Activated CD4-positive, alpha-beta memory T cell treated with anti-CD3 and anti-CD28 coated beads, Interleukin-2, amount 10 ng/mL, durations not matched to agents 7 days and 5 days (primary cell): ENCODE results near the gene MRTO4. TPM values are rescaled to one million over a fixed set of nuclear protein-coding genes. Genes with fewer than 3 reads are reported as not detected.
"Not testable (repeated sequence)": the region's sequence is repeated elsewhere in the genome, so short reads cannot be mapped to it uniquely, and the experiment has no call there.

Experiments
- CTCF ChIA-PET: fragments of 350-600 bp; sonication (Branson Sonifier 250); formaldehyde crosslinking; loops from one replicate; lab custom pipeline; 2021; ENCODE audit warnings: antibody characterized with exemption, inconsistent platforms; lab: Charles Lee
- POLR2A ChIA-PET: fragments of 350-600 bp; sonication (Branson Sonifier 250); formaldehyde crosslinking; loops from one replicate; lab custom pipeline; 2021; ENCODE audit warnings: antibody characterized with exemption; lab: Charles Lee
- DNase-seq: peaks from one replicate; pipeline ENCODE4 v3.0.0-alpha.2; 2020
- H3K27ac Mint-ChIP-seq: one replicate; pipeline ENCODE4 v1.8.0; 2021; ENCODE audit warnings: mild to moderate bottlenecking, mixed read lengths
- H3K27me3 Mint-ChIP-seq: one replicate; pipeline ENCODE4 v1.8.0; 2021; ENCODE audit warnings: mixed read lengths
- H3K36me3 Mint-ChIP-seq: one replicate; pipeline ENCODE4 v1.8.0; 2021; ENCODE audit warnings: low read depth, mixed read lengths
- H3K4me1 Mint-ChIP-seq: one replicate; pipeline ENCODE4 v1.8.0; 2021; ENCODE audit warnings: mixed read lengths
- H3K4me3 Mint-ChIP-seq: one replicate; pipeline ENCODE4 v1.8.0; 2021; ENCODE audit warnings: mild to moderate bottlenecking, mixed read lengths
- H3K9me3 Mint-ChIP-seq: one replicate; pipeline ENCODE4 v1.8.0; 2021; ENCODE audit warnings: mixed read lengths
- total RNA-seq, 2 experiments: library from RNA; stranded (reverse); gene quantifications; one replicate each; pipeline ENCODE4 v1.2.3, GENCODE V29; 2021

The MRTO4 gene
- total RNA-seq, 2 experiments from 2014 or later = 21.1 to 23.0 TPM

GRCh38 chr1:19260211-19261138 lies 8.9 kb downstream of the MRTO4 start:
- CTCF ChIA-PET = no interaction called here
- Mint-ChIP-seq H3K4me3 (no peak overlapping the region), H3K27ac (no peak overlapping the region), H3K4me1 (peaks cover 15% of the 10 kb centered on the region), H3K27me3 (no peaks in the 10 kb centered on the region), H3K9me3 (no peaks in the 10 kb centered on the region), H3K36me3 (peaks cover 29% of the 10 kb centered on the region)
- POLR2A ChIA-PET = interaction anchor here (1.3 kb wide), 1 partner anchor 9 kb away, joined by 5 read pairs; the partner anchor contains the start of genes EMC1 and MRTO4
- DNase-seq = no peak

GRCh38 chr1:19262047-19262446 lies 10.4 kb downstream of the MRTO4 start:
- POLR2A ChIA-PET = no interaction called here
- Mint-ChIP-seq H3K4me1 (peaks cover 3% of the 10 kb centered on the region), H3K4me3 (no peak overlapping the region), H3K36me3 (peaks cover 23% of the 10 kb centered on the region), H3K27ac (no peak overlapping the region), H3K9me3 (no peaks in the 10 kb centered on the region), H3K27me3 (no peaks in the 10 kb centered on the region)
- CTCF ChIA-PET = no interaction called here
- no peak for DNase-seq

DNA sequence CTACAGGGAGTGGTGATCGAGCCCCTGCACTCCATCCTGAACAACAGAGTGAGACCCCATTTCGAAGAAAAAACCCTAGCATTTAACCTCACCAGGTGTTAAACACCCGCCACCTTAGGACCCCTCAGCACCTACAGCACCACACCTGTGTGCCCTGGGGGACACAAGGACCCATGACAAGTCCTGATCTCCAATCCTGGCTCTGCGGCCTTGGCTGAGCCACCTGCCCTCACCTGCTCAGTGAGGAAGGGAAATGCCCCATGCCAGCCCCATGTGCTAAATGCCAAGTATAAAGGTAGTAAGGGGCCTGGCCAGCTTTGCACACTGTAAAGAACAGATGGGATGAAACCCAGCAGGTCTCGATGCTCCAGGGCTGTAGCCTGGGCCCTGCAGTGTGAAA lies 11.1 kb downstream of the MRTO4 start:
- DNase-seq = no peak
- ChIA-PET CTCF (no interaction called here), POLR2A (interaction anchor here (1.0 to 1.4 kb wide), 2 partner anchors 11 to 379 kb away, joined by 3 to 6 read pairs; partner anchors contain the start of genes EMC1 and MRTO4)
- Mint-ChIP-seq H3K27ac (no peak overlapping the region), H3K27me3 (no peaks in the 10 kb centered on the region), H3K4me3 (no peak overlapping the region), H3K9me3 (no peaks in the 10 kb centered on the region), H3K36me3 (peaks cover 18% of the 10 kb centered on the region), H3K4me1 (no peaks in the 10 kb centered on the region)

DNA sequence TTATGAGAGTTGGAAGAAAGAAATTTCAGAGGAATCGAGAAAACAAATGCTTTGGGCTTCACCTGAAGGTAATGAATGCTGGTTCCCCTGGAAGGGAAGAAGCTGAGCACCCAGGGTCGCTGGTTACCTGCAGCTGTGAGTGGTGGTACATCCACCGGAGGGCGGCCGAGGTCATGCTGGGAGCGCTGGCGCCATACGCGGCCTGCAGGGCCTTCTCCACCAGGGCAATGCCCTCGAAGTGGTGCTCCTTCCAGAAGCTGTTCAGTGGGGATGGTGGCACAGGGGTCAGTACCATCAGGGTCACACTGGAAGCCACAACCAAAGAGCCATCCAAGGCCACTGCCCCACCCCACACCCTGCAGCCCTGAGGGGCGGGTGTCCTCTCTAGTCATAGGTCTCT lies 16.8 kb downstream of the MRTO4 start:
- H3K27me3 Mint-ChIP-seq = peaks cover 6% of the 10 kb centered on the region

DNA sequence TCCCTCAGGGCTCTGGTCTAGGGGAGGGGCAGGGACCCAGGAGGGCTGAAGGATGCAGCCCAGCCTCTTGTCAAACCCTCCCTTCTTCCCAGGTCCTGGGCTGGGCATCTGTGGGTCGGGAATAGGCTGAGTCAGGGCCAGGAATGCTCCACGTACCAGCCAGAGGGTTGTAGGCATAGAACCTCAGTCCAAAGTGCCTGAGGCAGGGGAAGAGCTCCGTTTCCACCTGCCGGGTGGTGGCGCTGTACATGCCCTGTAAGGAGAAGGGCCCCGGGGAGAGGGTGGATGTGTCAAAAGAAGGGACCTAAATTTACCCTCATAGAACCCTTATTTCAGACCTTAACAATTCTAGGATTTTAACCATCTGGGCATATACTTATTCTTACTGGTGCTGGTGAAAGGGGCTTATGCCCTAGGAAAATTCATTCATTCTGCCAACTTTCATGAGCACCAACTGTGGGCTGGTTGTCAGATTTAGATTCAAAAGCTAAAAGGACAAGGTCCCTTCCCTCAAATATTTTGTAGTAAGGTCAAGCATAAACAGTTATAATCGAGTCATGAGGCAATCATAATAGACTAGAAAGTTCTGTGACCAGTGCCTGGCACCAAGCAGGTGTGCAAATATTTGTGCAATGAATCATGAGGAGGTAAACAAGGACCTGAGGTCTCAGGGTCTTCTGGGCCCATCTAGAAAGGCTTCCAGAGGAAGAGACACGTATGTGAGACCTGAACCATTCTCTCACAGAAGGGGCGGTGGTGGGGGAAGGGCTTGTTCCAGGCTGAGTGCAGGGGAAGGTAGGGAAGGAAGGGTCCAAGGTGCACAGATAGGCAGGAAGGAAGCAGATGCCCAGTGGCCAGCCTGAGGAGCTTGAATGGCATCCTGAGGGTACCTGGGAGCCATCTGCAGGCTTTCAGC lies 18.1 kb downstream of the MRTO4 start:
- H3K9me3 Mint-ChIP-seq, CTCF ChIA-PET, H3K27ac Mint-ChIP-seq, H3K36me3 Mint-ChIP-seq, H3K4me3 Mint-ChIP-seq, POLR2A ChIA-PET, H3K4me1 Mint-ChIP-seq, DNase-seq: not testable (repeated sequence)
- peaks cover 11% of the 10 kb centered on the region for H3K27me3 Mint-ChIP-seq

More for the DNA sequence above, 16.8 kb downstream of the MRTO4 start:
- Mint-ChIP-seq H3K4me1 (no peaks in the 10 kb centered on the region), H3K9me3 (no peaks in the 10 kb centered on the region), H3K4me3 (no peak overlapping the region), H3K27ac (no peak overlapping the region), H3K36me3 (no peaks in the 10 kb centered on the region)
- DNase-seq = no peak
- ChIA-PET POLR2A (no interaction called here), CTCF (interaction anchor here (0.6 kb wide), 1 partner anchor 392 kb away, joined by 3 read pairs; no protein-coding TSS in a partner anchor)

GRCh38 chr1:19270343-19270730 lies 18.7 kb downstream of the MRTO4 start:
- H3K9me3 Mint-ChIP-seq, CTCF ChIA-PET, H3K27ac Mint-ChIP-seq, POLR2A ChIA-PET, H3K36me3 Mint-ChIP-seq, H3K4me3 Mint-ChIP-seq, H3K4me1 Mint-ChIP-seq, DNase-seq: not testable (repeated sequence)
- peaks cover 12% of the 10 kb centered on the region for H3K27me3 Mint-ChIP-seq

- ChIA-PET POLR2A (no interaction called here), CTCF (no interaction called here)
- H3K27ac Mint-ChIP-seq = no peak overlapping the region
- no peak overlapping the region for H3K4me3 Mint-ChIP-seq
- peaks cover 17% of the 10 kb centered on the region for H3K27me3 Mint-ChIP-seq
- H3K9me3 Mint-ChIP-seq = no peaks in the 10 kb centered on the region
- DNase-seq = no peak
- H3K4me1 Mint-ChIP-seq = peaks cover 1% of the 10 kb centered on the region
- H3K36me3 Mint-ChIP-seq = peaks cover 2% of the 10 kb centered on the region
Measured at GRCh38 chr1:19272064-19272463, 20.5 kb downstream of the MRTO4 start.

- POLR2A ChIA-PET = no interaction called here
Measured at GRCh38 chr1:19273106-19273843, 21.7 kb downstream of the MRTO4 start.

GRCh38 chr1:19273844-19274531 lies 22.4 kb downstream of the MRTO4 start:
- H3K36me3 Mint-ChIP-seq, DNase-seq, H3K4me3 Mint-ChIP-seq, H3K4me1 Mint-ChIP-seq, POLR2A ChIA-PET, CTCF ChIA-PET, H3K9me3 Mint-ChIP-seq, H3K27ac Mint-ChIP-seq: not testable (repeated sequence)
- peaks cover 17% of the 10 kb centered on the region for H3K27me3 Mint-ChIP-seq

More at GRCh38 chr1:19273106-19273843, 21.7 kb downstream of the MRTO4 start:
- Mint-ChIP-seq H3K36me3 (peaks cover 2% of the 10 kb centered on the region), H3K4me3 (no peak overlapping the region), H3K9me3 (no peaks in the 10 kb centered on the region), H3K4me1 (peaks cover 1% of the 10 kb centered on the region), H3K27me3 (peaks cover 17% of the 10 kb centered on the region), H3K27ac (no peak overlapping the region)
- CTCF ChIA-PET = interaction anchor here (0.6 to 0.7 kb wide), 2 partner anchors 88 to 214 kb away, joined by 3 read pairs; no protein-coding TSS in a partner anchor
- DNase-seq = no peak

DNA sequence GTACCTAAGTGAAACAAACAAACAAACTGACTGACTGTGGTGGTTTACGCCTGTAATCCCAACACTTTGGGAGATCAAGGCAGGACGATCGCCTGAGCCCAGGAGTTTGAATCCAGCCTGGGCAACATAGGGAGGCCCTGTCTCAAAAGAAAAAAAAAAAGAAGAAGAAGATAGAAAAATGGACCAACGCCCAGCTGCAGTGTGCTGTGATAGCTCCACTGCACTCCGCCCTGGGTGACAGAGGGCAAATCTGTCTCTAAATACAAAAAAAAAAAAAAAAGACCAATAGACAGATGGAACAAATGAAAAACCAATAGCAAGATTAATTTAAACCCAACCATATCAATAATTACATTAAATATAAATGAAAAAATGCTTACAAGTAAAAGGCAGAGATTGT lies 23.0 kb downstream of the MRTO4 start:
- no peak for DNase-seq
- peaks cover 1% of the 10 kb centered on the region for H3K4me1 Mint-ChIP-seq
- H3K36me3 Mint-ChIP-seq = peaks cover 2% of the 10 kb centered on the region
- H3K27me3 Mint-ChIP-seq = peaks cover 17% of the 10 kb centered on the region
- no peak overlapping the region for H3K4me3 Mint-ChIP-seq
- H3K9me3 Mint-ChIP-seq = no peaks in the 10 kb centered on the region
- H3K27ac Mint-ChIP-seq = no peak overlapping the region
- POLR2A ChIA-PET = no interaction called here
- CTCF ChIA-PET = no interaction called here

DNA sequence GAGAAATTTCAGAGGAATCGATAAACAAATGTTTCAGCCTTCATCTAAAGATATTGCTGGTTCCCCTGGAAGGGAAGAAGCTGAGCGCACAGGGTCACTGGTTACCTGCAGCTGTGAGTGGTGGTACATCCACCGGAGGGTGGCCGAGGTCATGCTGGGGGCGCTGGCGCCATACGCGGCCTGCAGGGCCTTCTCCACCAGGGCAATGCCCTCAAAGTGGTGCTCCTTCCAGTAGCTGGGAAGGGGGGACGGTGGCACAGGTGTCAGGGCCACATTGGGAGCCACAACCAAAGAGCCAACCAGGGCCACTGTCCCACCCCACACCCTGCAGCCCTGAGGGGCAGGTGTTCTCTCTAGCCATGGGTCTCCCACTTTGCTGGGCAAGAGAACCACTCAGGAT lies 32.3 kb downstream of the MRTO4 start:
- H3K27ac Mint-ChIP-seq = no peak overlapping the region
- no peaks in the 10 kb centered on the region for H3K36me3 Mint-ChIP-seq
- CTCF ChIA-PET = no interaction called here
- no peak for DNase-seq
- peaks cover 5% of the 10 kb centered on the region for H3K27me3 Mint-ChIP-seq
- POLR2A ChIA-PET = no interaction called here
- peaks cover 2% of the 10 kb centered on the region for H3K4me1 Mint-ChIP-seq
- H3K9me3 Mint-ChIP-seq = no peaks in the 10 kb centered on the region
- no peak overlapping the region for H3K4me3 Mint-ChIP-seq

GRCh38 chr1:19284881-19285280 lies 33.3 kb downstream of the MRTO4 start:
- peaks cover 14% of the 10 kb centered on the region for H3K27me3 Mint-ChIP-seq
- no peaks in the 10 kb centered on the region for H3K9me3 Mint-ChIP-seq
- ChIA-PET CTCF (no interaction called here), POLR2A (no interaction called here)
- DNase-seq = no peak
- no peak overlapping the region for H3K4me3 Mint-ChIP-seq
- H3K27ac Mint-ChIP-seq = no peak overlapping the region
- H3K4me1 Mint-ChIP-seq = peaks cover 6% of the 10 kb centered on the region
- no peaks in the 10 kb centered on the region for H3K36me3 Mint-ChIP-seq
